ENCODE results near the gene C6orf136. TPM values are rescaled to one million over a fixed set of nuclear protein-coding genes. Genes with fewer than 3 reads are reported as not detected.
A peak's percentile ranks its signal among the peaks of the same experiment; 100 is the strongest.

Gene C6orf136
- total and polyA plus RNA-seq, 9 of the 15 experiments (the other 6 are each of a cell fraction or from before 2014, with no cell fraction given), result 14.1 to 63.1 (median 18.4) TPM

DNA sequence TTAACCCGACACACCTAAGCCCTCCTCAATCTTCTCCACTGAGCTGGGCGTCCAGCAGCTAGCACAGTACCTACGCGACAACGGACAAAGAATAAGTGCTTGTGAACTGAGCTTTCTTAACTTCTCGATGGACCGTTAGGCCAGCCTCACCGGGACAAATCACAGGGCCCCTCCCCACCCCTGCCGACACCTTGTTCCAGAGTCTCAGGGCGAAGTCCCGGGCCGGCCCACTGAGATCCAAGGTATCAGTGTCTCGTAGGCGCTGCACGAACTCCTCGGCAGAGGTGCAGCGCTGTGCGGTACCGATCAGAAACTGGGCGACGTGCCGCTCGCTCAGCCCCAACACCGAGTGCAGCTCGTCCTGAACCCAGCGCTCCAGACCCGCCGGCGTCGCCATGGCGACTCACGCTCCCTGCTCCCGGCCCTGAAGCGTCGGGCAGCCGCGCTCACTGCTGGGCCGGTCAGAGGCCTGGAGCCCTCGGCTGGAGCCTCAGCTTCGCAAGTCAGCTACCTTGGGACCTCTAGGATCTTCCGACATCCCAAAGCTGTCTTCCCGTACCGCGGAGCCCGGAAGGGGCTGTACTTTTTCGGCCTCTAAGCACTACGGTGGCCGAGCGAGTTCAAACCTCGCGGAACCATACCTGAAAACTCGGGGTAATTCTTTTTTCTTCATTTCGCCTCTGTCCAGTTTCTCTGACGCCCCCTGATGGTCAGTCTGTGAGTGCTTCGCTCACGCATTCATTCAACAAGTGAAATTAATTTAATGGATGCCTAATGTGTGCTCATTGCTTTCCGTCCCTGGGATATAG, 25.7 kb downstream of the C6orf136 start, which contains the start of gene DHX16 (continued):
- TF ChIP-seq, protein P1, sequence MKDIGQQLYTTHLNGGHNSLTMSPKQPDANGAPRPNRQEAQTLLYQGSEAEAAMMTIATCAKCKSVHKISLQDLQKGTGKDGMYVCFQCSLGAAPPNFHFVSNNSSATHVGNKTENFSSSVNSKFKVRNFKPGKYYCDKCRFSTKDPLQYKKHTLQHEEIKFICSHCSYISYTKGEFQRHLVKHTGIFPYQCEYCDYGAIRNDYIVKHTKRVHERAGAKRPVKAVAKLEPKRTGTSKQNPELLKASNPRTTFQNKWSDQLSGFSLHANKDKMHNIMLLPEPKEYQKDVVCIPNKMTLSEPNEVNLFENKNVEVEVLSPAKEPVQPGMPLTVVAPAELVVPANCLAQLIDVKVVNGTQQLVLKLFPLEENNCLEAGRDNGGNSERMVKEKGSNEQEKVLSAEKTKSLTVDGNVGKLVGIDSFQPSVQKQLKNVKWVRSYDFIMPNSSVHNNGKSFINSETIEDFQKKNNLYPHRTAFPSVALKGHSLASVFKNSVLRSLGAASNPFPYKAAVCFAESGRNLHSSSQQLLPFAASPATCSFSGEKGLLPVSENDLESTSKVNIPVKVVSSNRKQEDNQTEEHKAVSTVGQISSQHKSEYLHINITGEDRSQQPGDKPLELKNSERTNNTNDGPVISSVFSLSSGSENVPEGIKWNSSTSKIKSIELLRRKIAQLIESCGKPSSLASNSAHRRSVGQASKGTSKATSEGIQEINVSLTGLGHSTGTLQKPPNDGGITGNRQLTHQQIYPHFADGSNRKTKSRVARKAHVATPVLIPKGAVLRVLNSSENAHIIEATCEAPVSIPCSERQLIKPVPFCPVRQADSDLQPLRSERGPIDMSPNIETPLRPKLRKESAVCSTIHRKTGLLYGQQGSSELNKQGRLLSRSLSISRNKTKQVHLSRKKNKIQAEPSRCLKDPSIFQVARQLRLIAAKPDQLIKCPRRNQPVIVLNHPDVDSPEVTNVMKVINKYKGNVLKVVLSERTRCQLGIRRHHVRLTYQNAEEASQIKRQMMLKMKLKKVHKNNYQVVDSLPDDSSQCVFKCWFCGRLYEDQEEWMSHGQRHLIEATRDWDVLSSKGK (CRISPR knock-in tag; IDR thresholded peaks at IDR 0.05), result no peak
- TF ChIP-seq HNRNPK (IDR thresholded peaks at IDR 0.05; ENCODE audit: low read depth, low read length, poor library complexity, severe bottlenecking) (no peak), PTRF (tag; IDR thresholded peaks at IDR 0.05) (no peak), ZNF124 (CRISPR knock-in tag; IDR thresholded peaks at IDR 0.05) (no peak), ZNF239 (CRISPR knock-in tag; IDR thresholded peaks at IDR 0.05) (no peak), PHF20 (IDR thresholded peaks at IDR 0.05; ENCODE audit: partially characterized antibody) (peak; percentile 88), HMG20A (CRISPR knock-in tag; conservative IDR thresholded peaks at IDR 0.05) (no peak), FOXA1 (IDR thresholded peaks at IDR 0.05; ENCODE audit: borderline replicate concordance) (no peak), CBX3 (IDR thresholded peaks at IDR 0.05; ENCODE audit: borderline replicate concordance in 1 of 2, low read length in 2 of 2) (peak in 1 of 2 experiments; percentile 92; a peak in 2 of 3 replicates), ZNF436 (CRISPR knock-in tag; IDR thresholded peaks at IDR 0.05) (no peak)
- TF ChIP-seq, protein P2, sequence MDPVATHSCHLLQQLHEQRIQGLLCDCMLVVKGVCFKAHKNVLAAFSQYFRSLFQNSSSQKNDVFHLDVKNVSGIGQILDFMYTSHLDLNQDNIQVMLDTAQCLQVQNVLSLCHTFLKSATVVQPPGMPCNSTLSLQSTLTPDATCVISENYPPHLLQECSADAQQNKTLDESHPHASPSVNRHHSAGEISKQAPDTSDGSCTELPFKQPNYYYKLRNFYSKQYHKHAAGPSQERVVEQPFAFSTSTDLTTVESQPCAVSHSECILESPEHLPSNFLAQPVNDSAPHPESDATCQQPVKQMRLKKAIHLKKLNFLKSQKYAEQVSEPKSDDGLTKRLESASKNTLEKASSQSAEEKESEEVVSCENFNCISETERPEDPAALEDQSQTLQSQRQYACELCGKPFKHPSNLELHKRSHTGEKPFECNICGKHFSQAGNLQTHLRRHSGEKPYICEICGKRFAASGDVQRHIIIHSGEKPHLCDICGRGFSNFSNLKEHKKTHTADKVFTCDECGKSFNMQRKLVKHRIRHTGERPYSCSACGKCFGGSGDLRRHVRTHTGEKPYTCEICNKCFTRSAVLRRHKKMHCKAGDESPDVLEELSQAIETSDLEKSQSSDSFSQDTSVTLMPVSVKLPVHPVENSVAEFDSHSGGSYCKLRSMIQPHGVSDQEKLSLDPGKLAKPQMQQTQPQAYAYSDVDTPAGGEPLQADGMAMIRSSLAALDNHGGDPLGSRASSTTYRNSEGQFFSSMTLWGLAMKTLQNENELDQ (CRISPR knock-in tag; IDR thresholded peaks at IDR 0.05; ENCODE audit: borderline replicate concordance), result peak; percentile 87; the same call in 1 of the 2 replicates
- TF ChIP-seq, protein P3, sequence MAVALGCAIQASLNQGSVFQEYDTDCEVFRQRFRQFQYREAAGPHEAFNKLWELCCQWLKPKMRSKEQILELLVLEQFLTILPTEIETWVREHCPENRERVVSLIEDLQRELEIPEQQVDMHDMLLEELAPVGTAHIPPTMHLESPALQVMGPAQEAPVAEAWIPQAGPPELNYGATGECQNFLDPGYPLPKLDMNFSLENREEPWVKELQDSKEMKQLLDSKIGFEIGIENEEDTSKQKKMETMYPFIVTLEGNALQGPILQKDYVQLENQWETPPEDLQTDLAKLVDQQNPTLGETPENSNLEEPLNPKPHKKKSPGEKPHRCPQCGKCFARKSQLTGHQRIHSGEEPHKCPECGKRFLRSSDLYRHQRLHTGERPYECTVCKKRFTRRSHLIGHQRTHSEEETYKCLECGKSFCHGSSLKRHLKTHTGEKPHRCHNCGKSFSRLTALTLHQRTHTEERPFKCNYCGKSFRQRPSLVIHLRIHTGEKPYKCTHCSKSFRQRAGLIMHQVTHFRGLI (CRISPR knock-in tag; IDR thresholded peaks at IDR 0.05), result no peak
- TF ChIP-seq, protein P4, sequence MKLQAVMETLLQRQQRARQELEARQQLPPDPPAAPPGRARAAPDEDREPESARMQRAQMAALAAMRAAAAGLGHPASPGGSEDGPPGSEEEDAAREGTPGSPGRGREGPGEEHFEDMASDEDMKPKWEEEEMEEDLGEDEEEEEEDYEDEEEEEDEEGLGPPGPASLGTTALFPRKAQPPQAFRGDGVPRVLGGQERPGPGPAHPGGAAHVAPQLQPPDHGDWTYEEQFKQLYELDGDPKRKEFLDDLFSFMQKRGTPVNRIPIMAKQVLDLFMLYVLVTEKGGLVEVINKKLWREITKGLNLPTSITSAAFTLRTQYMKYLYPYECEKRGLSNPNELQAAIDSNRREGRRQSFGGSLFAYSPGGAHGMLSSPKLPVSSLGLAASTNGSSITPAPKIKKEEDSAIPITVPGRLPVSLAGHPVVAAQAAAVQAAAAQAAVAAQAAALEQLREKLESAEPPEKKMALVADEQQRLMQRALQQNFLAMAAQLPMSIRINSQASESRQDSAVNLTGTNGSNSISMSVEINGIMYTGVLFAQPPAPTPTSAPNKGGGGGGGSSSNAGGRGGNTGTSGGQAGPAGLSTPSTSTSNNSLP (IDR thresholded peaks at IDR 0.05; ENCODE audit: borderline replicate concordance, low read depth, low read length), result peak; percentile 99

Data from K562 (cell line).